ENCODE results near the gene MRPL55.

MRPL55 gene

DNA sequence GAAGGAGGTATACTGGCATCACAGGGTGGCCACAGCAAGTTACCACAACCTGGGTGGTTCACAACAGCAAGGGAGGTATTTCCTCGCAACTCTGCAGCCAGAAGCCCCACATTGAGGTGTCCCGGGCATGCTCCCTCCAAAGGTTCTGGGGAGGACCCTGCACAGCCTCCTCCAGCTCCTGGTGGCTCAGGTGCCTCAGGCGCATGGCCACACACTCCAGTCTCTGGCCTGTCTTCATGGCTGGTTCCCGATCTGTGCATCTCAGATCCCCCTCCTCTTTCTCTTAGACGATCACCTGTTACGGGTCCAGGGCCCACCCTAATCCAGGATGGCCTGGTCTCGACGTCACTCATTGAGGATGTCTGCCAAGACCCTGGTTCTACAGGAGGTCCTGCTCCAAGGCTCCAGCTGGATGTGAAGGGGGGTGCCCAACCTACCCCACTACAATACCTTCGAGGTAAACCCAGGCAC is 33.3 kb downstream of the MRPL55 start:
- no peak for FAIRE-seq
- DNase-seq (ENCODE audit: insufficient read length, low spot score): no peak
- TF ChIP-seq POLR2A (IDR thresholded peaks at IDR 0.05; ENCODE audit: low read depth, low read length): 0 out of 2 replicates have a peak, but pooled peaks have one; percentile 17

DNA sequence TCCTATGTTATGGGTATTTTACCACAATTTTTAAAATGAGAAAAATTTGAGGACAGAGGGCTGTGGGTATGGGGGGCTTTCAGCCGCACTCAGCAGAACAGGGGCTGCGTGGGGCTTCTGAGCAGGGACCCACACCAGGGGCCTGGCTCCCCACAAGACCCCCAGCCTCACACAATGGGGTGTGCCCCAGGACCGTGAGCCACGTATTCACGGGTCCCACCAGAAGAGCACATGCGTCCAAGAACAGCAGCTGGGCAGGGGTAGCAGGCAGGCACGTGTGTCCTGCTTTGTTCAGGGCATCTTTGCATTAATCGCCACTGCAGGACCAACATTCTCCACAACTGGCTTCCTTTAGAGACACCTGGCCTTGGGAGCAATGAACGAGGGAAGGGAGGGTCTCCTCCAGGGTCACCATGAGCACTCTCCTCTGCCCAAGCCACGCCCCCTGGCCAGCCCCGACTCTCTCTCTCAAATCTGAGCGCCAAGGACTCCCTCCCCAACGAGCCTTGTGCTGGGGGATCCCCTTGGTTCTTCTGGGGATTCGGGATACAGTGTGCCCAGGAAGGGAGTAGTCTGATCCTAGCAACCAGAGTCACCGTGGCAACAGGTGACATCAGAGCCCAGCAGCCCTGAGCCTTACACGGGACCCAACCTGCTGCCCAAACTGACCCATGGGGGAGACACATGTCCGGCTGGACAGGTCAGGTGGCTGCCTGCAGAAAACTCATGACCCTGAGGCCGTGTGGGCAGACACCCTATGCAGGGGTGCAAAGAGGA is 34.0 kb downstream of the MRPL55 start:
- FAIRE-seq (no peak), DNase-seq (ENCODE audit: insufficient read length, low spot score) (no peak)
- TF ChIP-seq POLR2A (IDR thresholded peaks at IDR 0.05; ENCODE audit: low read depth, low read length): no peak

DNA sequence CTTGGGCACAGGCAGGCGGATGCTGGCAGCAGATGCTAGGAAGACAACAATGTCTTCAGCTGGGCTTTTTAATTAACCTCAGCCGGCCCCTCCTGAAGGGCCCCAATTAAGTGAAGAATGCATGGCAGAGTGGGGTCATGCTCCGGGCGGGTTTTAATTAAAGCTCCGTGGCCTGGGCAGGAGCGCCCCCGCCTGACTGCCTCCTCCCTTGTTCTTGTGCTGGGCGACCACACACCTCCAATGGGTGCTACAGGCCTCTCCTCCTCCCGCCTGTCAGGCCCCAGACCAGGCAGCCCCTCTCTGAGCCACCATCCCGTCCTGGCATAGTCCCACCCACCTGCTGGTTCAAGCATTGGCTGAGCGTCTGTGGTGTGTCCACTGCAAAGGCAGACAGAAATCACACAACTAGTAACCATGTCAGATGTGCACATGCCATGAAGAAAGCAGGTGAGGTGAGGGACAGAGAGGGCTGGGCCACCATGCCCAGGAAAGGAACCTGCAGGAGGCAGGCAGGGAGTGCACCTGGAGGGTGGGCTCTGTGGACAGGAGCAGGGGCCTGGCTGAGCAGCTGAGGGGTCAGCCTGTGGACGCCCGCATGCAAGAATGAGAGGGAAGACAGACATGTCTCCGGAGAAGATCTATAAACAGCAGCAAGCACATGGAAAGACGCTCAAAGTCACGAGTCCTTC is 35.1 kb downstream of the MRPL55 start:
- TF ChIP-seq POLR2A (IDR thresholded peaks at IDR 0.05; ENCODE audit: low read depth, low read length): no peak
- no peak for FAIRE-seq
- no peak for DNase-seq (ENCODE audit: insufficient read length, low spot score)

DNA sequence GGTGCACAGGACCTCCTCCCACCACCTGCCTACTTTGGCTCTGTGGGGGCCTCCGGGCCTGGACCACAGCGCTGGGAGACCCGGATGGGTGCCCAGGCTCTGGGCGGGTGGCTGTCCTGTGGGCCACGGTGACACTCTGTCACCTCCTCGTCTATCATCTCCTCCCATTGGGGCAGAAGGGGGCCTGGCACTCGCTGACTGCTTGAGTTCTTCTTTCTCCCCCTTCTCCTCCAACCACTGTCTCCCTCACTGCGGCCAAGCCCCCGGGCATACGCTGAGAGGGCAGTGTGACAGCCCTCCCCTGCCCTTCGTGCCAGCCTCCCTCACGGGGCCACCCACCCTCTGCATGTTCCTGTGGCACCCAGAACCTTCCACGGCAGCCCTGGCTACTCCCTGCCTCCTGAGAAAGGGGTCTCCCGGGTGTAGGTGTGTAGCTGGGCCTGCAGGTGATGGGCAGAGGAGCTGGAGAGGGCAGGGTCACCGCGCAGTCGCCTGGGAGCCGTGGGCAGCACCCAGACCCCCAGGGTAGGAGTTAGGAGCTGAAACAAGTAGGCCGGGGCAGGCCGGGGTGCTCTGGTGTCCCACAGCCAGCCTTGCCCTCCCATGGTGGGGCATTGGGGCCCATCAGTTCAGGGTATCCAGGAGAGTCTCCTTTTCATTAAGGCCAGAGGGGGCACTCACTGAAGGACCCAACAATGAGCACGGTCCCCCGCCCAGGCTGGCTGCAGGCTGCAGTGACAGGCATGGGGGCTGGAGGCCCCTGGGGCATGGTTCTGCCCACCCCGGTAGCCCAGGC is 35.8 kb downstream of the MRPL55 start:
- FAIRE-seq: no peak
- TF ChIP-seq POLR2A (IDR thresholded peaks at IDR 0.05; ENCODE audit: low read depth, low read length): no peak
- no peak for DNase-seq (ENCODE audit: insufficient read length, low spot score)

DNA sequence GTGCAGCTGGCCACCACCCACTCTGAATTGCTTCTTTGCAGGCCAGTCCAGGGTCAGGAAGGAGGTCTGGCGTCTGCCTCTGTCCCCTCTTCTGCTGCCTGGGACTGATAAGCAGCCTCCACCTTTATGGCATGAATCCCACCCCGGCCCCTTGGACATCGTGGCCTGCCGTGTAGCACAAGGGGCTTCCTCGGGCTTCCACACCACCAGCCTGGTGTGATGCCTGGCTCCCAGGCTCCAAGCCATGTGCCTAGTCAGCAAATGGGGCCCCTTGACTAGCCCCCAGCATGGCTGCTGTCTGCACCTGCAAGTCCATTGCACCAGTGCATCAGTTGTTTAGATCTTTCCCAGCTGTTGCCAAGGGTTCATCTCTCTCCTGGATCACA is 36.4 kb downstream of the MRPL55 start:
- FAIRE-seq: no peak
- TF ChIP-seq POLR2A (IDR thresholded peaks at IDR 0.05; ENCODE audit: low read depth, low read length): no peak
- no peak for DNase-seq (ENCODE audit: insufficient read length, low spot score)

DNA sequence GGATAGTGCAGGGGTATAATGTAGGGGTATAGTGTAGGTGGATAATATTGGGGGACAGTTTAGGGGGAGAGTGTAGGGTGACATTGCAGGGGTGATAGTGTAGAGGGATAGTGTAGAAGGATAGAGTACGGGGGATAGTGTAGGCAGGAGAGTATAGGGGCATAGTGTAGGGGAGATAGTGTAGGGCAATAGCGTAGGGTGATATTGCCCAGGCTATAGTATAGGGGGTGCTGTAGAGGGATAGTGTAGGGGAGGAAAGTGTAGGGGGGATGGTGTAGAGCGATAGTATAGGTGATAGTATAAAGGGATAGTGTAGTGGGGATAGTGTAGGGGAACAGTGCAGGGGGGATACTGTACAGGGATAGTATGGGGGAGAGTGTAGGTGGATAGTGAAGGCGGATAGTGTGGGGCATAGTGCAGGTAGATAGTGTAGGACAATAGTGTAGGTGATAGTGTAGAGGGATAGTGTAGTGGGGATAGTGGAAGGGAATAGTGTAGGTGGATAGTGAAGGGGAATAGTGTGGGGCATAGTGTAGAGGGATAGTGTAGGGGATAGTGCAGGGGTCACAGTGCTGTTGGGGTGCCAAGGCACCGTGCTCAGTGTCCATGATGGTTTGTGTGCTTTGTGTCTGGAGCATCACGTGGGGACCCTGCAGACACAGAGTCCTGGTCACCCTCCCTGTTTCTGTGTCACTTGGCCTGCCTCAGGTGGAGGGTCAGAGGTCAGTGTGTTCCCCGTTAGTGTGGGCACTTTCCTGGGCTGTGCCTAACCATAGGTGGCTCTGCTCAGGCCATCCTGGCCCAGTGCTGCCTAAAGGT is 37.1 kb downstream of the MRPL55 start:
- DNase-seq (ENCODE audit: insufficient read length, low spot score) (no peak), FAIRE-seq (no peak)
- no peak for TF ChIP-seq POLR2A (IDR thresholded peaks at IDR 0.05; ENCODE audit: low read depth, low read length)

DNA sequence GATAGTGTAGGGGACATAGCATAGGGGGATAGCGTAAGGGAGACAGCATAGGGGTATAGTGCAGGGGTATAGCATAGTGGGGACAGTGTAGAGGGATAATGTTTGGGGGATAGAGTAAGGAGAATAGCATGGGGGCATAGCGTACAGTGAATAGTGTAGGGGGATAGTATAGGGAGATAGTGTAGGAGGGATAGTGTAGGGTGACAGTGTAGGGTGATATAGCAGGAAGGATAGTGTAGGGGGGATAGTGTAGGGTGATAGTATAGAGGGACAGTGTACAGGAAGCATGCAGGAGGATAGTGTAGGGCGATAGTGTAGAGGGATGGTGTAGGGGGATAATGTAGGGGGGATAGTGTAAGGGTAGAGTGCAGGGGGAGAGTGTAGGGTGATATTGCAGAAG is 38.2 kb downstream of the MRPL55 start:
- FAIRE-seq (no peak), DNase-seq (ENCODE audit: insufficient read length, low spot score) (no peak)
- TF ChIP-seq POLR2A (IDR thresholded peaks at IDR 0.05; ENCODE audit: low read depth, low read length): no peak

DNA sequence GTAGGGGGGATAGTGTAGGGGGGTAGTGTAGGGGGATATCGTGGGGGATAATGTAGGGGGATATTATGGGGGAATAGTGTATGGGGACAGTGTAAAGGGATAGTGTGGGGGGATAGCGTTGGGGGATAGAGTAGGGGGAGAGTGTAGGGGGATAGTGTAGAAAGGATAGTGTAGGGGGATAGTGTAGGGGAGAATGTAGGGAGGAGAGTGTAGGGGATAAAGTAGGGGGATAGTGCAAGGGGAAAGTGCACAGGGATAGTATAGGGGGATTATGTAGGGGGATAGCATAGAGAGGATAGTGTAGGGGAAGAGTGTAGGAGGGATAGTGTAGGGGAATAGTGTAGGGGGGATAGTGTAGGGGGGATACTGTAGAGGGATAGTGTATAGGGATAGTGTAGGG is 38.9 kb downstream of the MRPL55 start:
- no peak for TF ChIP-seq POLR2A (IDR thresholded peaks at IDR 0.05; ENCODE audit: low read depth, low read length)
- DNase-seq (ENCODE audit: insufficient read length, low spot score) (no peak), FAIRE-seq (no peak)

DNA sequence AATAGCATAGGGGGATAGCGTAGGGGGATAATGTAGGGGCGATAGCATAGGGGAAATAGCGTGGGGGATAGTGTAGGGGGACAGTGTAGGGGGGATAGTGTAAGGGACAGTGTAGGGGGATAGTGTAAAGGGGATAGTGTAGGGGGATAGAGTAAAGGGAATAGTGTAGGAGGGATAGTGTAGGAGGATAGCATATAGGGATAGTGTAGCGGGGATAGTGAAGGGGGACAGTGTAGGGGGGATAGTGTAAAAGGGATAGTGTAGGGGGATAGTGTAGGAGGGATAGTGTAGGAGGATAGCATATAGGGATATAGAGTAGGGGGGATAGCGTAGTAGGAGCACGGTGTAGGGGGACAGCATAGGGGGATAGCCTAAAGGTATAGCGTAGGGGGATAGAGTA is 40.7 kb downstream of the MRPL55 start:
- no peak for TF ChIP-seq POLR2A (IDR thresholded peaks at IDR 0.05; ENCODE audit: low read depth, low read length)
- DNase-seq (ENCODE audit: insufficient read length, low spot score) (no peak), FAIRE-seq (no peak)

DNA sequence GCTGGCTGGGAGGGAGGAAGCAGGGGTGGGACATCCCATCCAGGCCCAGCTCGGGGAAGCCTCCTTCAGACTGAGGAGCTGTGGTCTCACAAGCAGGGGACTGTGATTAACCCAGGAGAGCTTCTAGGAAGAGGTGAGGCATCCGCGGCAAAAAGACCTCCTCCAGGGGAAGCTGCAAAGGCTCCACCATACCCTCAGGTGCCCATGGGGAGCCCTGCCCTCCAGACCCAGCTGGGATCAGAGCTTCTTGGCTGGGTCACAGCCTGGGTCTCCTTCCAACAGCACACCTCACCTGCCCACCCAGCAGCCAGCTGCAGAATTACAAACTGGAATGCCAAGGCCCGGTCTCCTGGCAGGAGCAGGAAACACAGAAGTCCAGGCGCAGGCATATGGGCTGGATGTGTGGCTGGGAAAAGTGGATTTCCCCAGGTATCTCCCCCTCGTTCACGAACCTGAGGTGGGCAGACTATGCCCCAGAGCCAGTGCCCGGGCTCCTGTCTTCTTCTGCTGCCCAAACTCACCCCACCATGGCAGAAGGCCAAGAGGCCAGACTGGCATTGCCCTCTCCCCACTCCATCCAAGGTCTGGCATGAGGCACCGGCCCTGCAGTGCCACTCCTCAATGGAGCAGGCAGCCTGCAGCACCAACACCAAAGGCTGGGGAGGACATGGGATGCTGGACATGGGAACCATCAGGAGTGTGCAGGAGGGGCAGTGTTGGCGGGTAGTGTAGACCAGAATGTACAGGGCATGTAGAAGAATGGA is 42.0 kb downstream of the MRPL55 start:
- FAIRE-seq (no peak), DNase-seq (ENCODE audit: insufficient read length, low spot score) (no peak)
- 0 out of 2 replicates have a peak, but pooled peaks have one; percentile 4 for TF ChIP-seq POLR2A (IDR thresholded peaks at IDR 0.05; ENCODE audit: low read depth, low read length)

DNA sequence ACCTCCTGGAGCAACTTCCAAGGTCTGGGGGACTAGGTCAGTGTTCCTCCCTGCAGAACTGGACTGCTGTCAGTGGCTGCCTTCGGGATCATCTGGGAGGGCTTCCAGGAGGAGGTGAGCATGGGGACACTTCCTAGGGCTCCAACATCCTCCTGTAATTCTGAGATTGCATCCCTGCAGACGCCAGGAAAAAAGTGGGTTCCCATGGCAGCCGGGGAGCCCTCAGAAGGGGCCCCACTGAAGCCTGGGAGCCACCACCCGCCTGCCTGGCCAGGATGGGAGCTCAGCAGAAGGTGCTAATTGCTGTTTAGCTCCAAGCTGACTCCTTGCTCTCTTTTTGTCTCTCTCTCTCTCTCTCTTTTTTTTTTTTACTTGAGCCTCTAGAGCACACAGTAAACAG is 42.7 kb downstream of the MRPL55 start:
- no peak for TF ChIP-seq POLR2A (IDR thresholded peaks at IDR 0.05; ENCODE audit: low read depth, low read length)
- FAIRE-seq (no peak), DNase-seq (ENCODE audit: insufficient read length, low spot score) (no peak)

DNA sequence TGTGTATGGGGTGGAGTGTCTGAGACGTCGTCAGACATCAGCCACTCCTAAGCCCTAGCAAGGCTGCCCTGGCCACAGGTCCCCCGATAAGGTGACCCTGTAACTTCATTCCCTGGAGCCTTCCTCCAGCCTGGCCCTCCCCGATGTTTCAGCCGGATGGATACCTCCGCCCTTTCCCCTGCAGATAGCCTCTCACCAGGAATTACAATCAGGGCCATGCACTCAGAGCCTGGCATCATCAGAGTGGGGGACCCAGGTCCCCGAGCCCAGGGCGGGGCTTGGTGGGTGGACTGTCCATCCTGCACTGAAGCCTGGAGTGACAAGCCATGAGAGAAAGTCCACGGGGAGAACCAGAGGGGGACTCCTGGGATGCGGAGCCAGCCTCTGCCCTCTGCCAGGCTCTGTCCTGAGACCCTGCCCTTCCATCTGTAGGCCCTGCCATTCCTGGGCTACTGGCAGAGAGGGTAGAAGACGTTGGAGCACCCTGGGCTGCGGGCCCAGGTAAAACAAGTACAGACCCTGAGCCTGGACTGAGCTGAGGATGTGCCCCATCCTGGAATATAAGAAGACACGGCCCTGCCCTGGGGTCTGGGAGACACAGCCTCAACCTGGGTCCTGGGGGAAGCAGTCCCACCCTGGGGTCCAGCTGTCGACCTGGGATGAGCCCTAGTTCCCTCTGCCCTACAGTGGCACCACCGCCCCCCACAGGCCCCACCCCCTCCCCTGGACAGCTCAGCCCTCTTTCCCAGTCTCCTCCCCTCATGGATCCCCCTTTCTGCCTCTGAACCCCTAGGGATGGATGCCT is 43.4 kb downstream of the MRPL55 start:
- FAIRE-seq: no peak
- no peak for TF ChIP-seq POLR2A (IDR thresholded peaks at IDR 0.05; ENCODE audit: low read depth, low read length)
- DNase-seq (ENCODE audit: insufficient read length, low spot score): no peak
